LNCAP (cell line): Measurements from ENCODE around the gene GRM7.

Experiments used
- TF ChIP-seq, protein P1 (sequence below): fragments of 450-650 bp; IDR thresholded peaks from 2 replicates; pipeline ENCODE4 v1.5.1; 2017; ENCODE audit warnings: mild to moderate bottlenecking

The GRM7 gene

GRCh38 chr3:7503431-7503830 lies 642.5 kb downstream of the GRM7 start:
- TF ChIP-seq, protein P1, sequence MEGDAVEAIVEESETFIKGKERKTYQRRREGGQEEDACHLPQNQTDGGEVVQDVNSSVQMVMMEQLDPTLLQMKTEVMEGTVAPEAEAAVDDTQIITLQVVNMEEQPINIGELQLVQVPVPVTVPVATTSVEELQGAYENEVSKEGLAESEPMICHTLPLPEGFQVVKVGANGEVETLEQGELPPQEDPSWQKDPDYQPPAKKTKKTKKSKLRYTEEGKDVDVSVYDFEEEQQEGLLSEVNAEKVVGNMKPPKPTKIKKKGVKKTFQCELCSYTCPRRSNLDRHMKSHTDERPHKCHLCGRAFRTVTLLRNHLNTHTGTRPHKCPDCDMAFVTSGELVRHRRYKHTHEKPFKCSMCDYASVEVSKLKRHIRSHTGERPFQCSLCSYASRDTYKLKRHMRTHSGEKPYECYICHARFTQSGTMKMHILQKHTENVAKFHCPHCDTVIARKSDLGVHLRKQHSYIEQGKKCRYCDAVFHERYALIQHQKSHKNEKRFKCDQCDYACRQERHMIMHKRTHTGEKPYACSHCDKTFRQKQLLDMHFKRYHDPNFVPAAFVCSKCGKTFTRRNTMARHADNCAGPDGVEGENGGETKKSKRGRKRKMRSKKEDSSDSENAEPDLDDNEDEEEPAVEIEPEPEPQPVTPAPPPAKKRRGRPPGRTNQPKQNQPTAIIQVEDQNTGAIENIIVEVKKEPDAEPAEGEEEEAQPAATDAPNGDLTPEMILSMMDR = no peak

DNA sequence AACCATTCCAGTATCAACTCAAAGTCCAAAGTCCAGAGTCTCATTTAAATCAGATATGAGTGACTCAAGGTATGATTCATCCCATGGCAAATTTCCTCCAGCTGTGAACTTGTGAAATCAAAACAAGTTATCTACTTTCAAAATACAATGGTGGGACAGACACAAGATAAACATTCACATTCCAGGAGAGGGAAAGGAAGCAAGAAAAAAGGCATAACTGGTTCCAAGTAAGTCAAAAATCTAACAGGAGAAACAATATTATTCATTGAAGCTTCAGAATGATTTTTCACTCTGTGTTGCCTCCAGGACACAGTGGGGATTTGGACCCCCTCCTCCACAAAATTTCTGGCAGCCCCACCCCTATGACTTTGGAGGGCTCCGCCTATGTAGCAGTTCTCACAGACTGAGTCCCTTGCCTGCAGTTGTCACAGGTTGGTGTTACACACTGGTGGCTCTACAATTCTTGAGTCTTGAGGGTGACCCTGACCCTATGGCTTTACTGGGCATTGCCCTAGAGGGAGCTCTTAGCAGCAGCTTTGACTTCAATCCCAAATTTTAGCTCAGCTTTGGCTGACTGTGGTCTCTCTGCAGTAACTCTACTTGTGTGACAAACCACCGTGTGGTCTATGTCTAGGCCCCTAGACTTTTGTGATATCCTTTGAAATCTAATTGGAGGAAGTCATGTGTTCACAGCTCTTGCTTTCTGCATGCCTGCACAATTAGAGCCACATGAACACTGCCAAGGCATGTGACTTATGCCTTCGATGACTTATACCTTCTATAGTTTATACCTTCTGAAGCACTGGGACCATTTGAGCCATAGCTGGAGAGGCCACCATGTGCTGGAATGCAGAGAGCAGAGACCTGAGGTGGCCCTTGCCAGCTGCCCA lies 644.2 kb downstream of the GRM7 start:
- TF ChIP-seq, protein P1 = no peak

- TF ChIP-seq, protein P1 = no peak
Measured at GRCh38 chr3:7506606-7507180, 645.8 kb downstream of the GRM7 start.

DNA sequence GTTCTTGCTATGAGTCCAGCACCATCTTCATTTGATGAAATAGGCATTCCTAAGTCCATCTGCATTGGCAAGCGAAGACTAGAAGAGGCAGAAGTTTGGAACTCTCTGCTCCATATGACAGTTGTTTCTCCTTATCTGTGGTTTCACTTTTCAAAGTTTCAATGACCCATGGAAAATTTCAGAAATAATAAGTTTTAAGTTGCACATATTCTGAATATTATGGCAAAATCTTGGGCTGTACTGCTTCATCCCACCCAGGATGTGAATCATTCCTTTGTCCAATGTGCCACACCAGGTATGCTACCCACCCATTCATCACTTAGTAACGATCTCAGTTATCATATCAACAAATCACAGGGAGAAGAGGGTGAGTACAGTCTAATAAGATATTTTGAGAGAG lies 647.9 kb downstream of the GRM7 start:
- TF ChIP-seq, protein P1 = no peak

- TF ChIP-seq, protein P1 = no peak
Measured at GRCh38 chr3:7512048-7512447, 651.1 kb downstream of the GRM7 start.

- TF ChIP-seq, protein P1 = no peak
Measured at GRCh38 chr3:7518026-7518425, 657.1 kb downstream of the GRM7 start.

- TF ChIP-seq, protein P1 = no peak
Measured at GRCh38 chr3:7518456-7518855, 657.5 kb downstream of the GRM7 start.
